Endothelial cell of umbilical vein (primary cell): Measurements from ENCODE around the gene APBA2. TPM values are rescaled to one million over a fixed set of nuclear protein-coding genes. Genes with fewer than 3 reads are reported as not detected.

Experiments used
- BruUV-seq: library from RNA; stranded (reverse); fragments of 400-500 nt; replicated peaks from 2 replicates; lab custom pipeline; 2021; lab: Mats Ljungman, UMichigan
- CTCF ChIA-PET: fragments of 300-600, 350-600 bp; sonication (Branson Sonifier 250); formaldehyde crosslinking; loops from one replicate; lab custom pipeline; 2021; ENCODE audit warnings: antibody characterized with exemption, inconsistent platforms; lab: Charles Lee
- POLR2A ChIA-PET: fragments of 300-600, 350-600 bp; sonication (Branson Sonifier 250); formaldehyde crosslinking; loops from one replicate; lab custom pipeline; 2021; ENCODE audit warnings: antibody characterized with exemption, inconsistent platforms; lab: Charles Lee
- DNase-seq: peaks from one replicate; pipeline ENCODE4 v3.0.0-alpha.2; 2011; ENCODE audit warnings: low read depth, low spot score
- FAIRE-seq: peaks from 2 replicates; lab custom pipeline; 2011; peaks lifted over from hg19 to GRCh38; lab: Jason Lieb, UNC
- H2AFZ ChIP-seq: 2 replicates; pipeline ENCODE4 v1.6.0; 2012; ENCODE audit warnings: low read depth, low read length, control low read depth, inconsistent platforms
- H3K27ac ChIP-seq: 2 replicates; pipeline ENCODE4 v1.5.1; 2011; ENCODE audit warnings: low read depth, mild to moderate bottlenecking, control low read depth, low read length, moderate library complexity; ENCODE audit not compliant: insufficient read depth
- H3K27me3 ChIP-seq, 2 experiments: 2 replicates each; pipeline versions ENCODE4 v1.6.0 to v1.6.1; 2011; ENCODE audit warnings: low read length in 2 of 2, mixed read lengths in 1 of 2; ENCODE audit not compliant: control insufficient read depth in 2 of 2, insufficient read depth in 2 of 2
- H3K36me3 ChIP-seq, 2 experiments: 2 replicates in 1 of 2; 3 replicates in 1 of 2; pipeline ENCODE4 v1.5.1; 2011; ENCODE audit warnings: low read length in 2 of 2, mild to moderate bottlenecking in 1 of 2, moderate library complexity in 1 of 2; ENCODE audit not compliant: control insufficient read depth in 2 of 2, insufficient read depth in 2 of 2; ENCODE audit errors: extremely low read depth in 1 of 2
- H3K4me1 ChIP-seq: 3 replicates; pipeline ENCODE4 v1.5.1; 2011; ENCODE audit warnings: mild to moderate bottlenecking, low read length; ENCODE audit not compliant: control insufficient read depth, insufficient read depth; ENCODE audit errors: extremely low read depth
- H3K4me2 ChIP-seq: 2 replicates; pipeline ENCODE4 v1.6.1; 2011; ENCODE audit warnings: low read length, control low read depth, mixed read lengths; ENCODE audit not compliant: insufficient read depth
- H3K4me3 ChIP-seq, 3 experiments: fragments of 200-600 bp in 1 of 3; sonication (generic), shearing (Covaris generic) in 1 of 3; replicated peaks in 1 of 3; 2 replicates each; pipeline ENCODE4 v1.5.1; 2011 to 2016; ENCODE audit warnings: control low read depth in 3 of 3, low read length in 3 of 3, mild to moderate bottlenecking in 2 of 3, inconsistent platforms in 1 of 3, low read depth in 1 of 3, moderate library complexity in 1 of 3; ENCODE audit not compliant: insufficient read depth in 1 of 3
- H3K79me2 ChIP-seq: 2 replicates; pipeline ENCODE4 v1.6.0; 2012; ENCODE audit warnings: low read length, inconsistent platforms; ENCODE audit not compliant: control insufficient read depth, insufficient read depth
- H3K9ac ChIP-seq: replicated peaks from 2 replicates; pipeline ENCODE3; 2011; ENCODE audit warnings: low read length, control low read depth; ENCODE audit not compliant: insufficient read depth; ENCODE audit errors: extremely low read depth
- H3K9me1 ChIP-seq: replicated peaks from 3 replicates; pipeline ENCODE4 v1.6.0; 2011; ENCODE audit warnings: mild to moderate bottlenecking, low read length; ENCODE audit not compliant: control insufficient read depth, insufficient read depth; ENCODE audit errors: extremely low read depth
- H3K9me3 ChIP-seq: replicated peaks from 2 replicates; pipeline ENCODE4 v1.5.1; 2012; ENCODE audit warnings: low read length, inconsistent platforms; ENCODE audit not compliant: control insufficient read depth, insufficient read depth
- H4K20me1 ChIP-seq: replicated peaks from 2 replicates; pipeline ENCODE3; 2011; ENCODE audit warnings: mild to moderate bottlenecking, low read length; ENCODE audit not compliant: control insufficient read depth, insufficient read depth; ENCODE audit errors: extremely low read depth
- CTCF ChIP-seq, 2 donors: IDR thresholded peaks; 1 replicate in 1 of 2; 2 replicates in 1 of 2; pipeline ENCODE4 v1.5.1; 2011; ENCODE audit warnings: low read length in 2 of 2, mild to moderate bottlenecking in 2 of 2, moderate library complexity in 2 of 2, control low read depth in 1 of 2, inconsistent platforms in 1 of 2, low read depth in 1 of 2; ENCODE audit not compliant: insufficient read depth in 1 of 2; ENCODE audit errors: extremely low read depth in 1 of 2
- EZH2 ChIP-seq: IDR thresholded peaks from 2 replicates; pipeline ENCODE4 v1.6.1; 2012; ENCODE audit warnings: borderline replicate concordance, low read depth, mild to moderate bottlenecking, moderate library complexity, low read length, inconsistent platforms; ENCODE audit not compliant: severe bottlenecking
- FOS ChIP-seq: IDR thresholded peaks from 2 replicates; pipeline ENCODE4 v1.6.1; 2011; ENCODE audit warnings: mild to moderate bottlenecking, low read length, moderate library complexity, borderline replicate concordance; ENCODE audit not compliant: insufficient read depth
- GATA2 ChIP-seq: IDR thresholded peaks from 2 replicates; pipeline ENCODE4 v1.7.0; 2011; ENCODE audit warnings: low read depth, mild to moderate bottlenecking, moderate library complexity, mixed read lengths, low read length; ENCODE audit not compliant: insufficient read length, insufficient read depth
- JUN ChIP-seq: IDR thresholded peaks from 2 replicates; pipeline ENCODE4 v1.6.1; 2011; ENCODE audit warnings: borderline replicate concordance, low read depth; ENCODE audit not compliant: insufficient read length, insufficient read depth
- MAX ChIP-seq: IDR thresholded peaks from 2 replicates; pipeline ENCODE4 v1.6.1; 2011; ENCODE audit not compliant: insufficient read depth, insufficient read length
- MYC ChIP-seq: IDR thresholded peaks from one replicate; pipeline ENCODE4 v1.6.1; 2011; ENCODE audit warnings: mild to moderate bottlenecking, low read depth, low read length
- POLR2A ChIP-seq: IDR thresholded peaks from 2 replicates; pipeline ENCODE4 v1.6.1; 2012; ENCODE audit warnings: low read depth, mild to moderate bottlenecking, control low read depth, low read length
- POLR2AphosphoS5 ChIP-seq: IDR thresholded peaks from 2 replicates; pipeline ENCODE4 v1.6.1; 2012; ENCODE audit warnings: low read depth, mild to moderate bottlenecking, control low read depth, low read length, moderate library complexity; ENCODE audit not compliant: insufficient read depth
- dilution Hi-C: fragments of 300-500 bp; cut with MboI; formaldehyde crosslinking; loops from one replicate; pipeline ENCODE4 v1.15.0; 2019; ENCODE audit warnings: low sequenced_read_pairs; ENCODE audit not compliant: extremely low pct_ligation_motif_present
- intact Hi-C: fragments of 100-400 bp; cut with micrococcal nuclease; formaldehyde crosslinking; loops from one replicate; pipeline ENCODE4 v1.10.0; 2022
- polyA plus RNA-seq, 4 experiments: library from polyadenylated mRNA; depleted of rRNA in 3 of 4; stranded (reverse) in 3 of 4; unstranded in 1 of 4; fragments of >200 nt; gene quantifications; 2 replicates each; pipeline versions ENCODE4 v1.2.1 to v1.2.3, GENCODE V29; 2011 to 2012; ENCODE audit warnings: missing spikeins in 1 of 4
- total RNA-seq: library from RNA; stranded (reverse); gene quantifications from 2 replicates; pipeline ENCODE4 v1.2.3, GENCODE V29; 2021

APBA2 gene
- total and polyA plus RNA-seq, 2 donors (not counting 3 experiments of a cell fraction or from before 2014, with no cell fraction given) = 5.7 to 11.1 TPM

- dilution Hi-C loops (no loop called here), intact Hi-C loops (no loop called here)
- Histone ChIP-seq H3K27me3 (no peaks in the 10 kb centered on the region), H3K9me1 (no peaks in the 10 kb centered on the region), H3K4me1 (no peaks in the 10 kb centered on the region), H3K4me2 (no peak overlapping the region), H3K9me3 (no peaks in the 10 kb centered on the region), H2AFZ (no peak overlapping the region), H3K27ac (no peak overlapping the region), H3K4me3 (no peak overlapping the region), H3K9ac (no peak overlapping the region), H4K20me1 (no peaks in the 10 kb centered on the region), H3K79me2 (no peaks in the 10 kb centered on the region), H3K36me3 (no peaks in the 10 kb centered on the region)
- BruUV-seq = no TSS peak
- CTCF ChIA-PET = interaction anchor here (1.2 to 1.9 kb wide), 2 partner anchors 17 to 32 kb away, joined by 3 to 7 read pairs; no protein-coding TSS in a partner anchor
- TF ChIP-seq CTCF (IDR thresholded peaks at IDR 0.05; ENCODE audit: extremely low read depth in 1 of 2, insufficient read depth in 1 of 2, low read depth in 1 of 2, low read length in 2 of 2) (no peak), MYC (no peak), JUN (no peak), MAX (no peak), FOS (no peak), GATA2 (no peak), POLR2AphosphoS5 (no peak), EZH2 (no peak), POLR2A (no peak)
- FAIRE-seq (no peak), DNase-seq (no peak)
- POLR2A ChIA-PET = no interaction called here
These were observed 222.3 kb downstream of the APBA2 start for GRCh38 chr15:29107971-29108645.
